Gastroesophageal sphincter (tissue), 4 donors: ENCODE data around the gene CARD14. TPM values are rescaled to one million over a fixed set of nuclear protein-coding genes. Genes with fewer than 3 reads are reported as not detected.

ENCODE experiments used
- ATAC-seq: fragments of 150-250 bp; one replicate; pipeline ENCODE4 v1.9.1; 2016; ENCODE audit warnings: mild to moderate bottlenecking, moderate library complexity
- H3K27ac ChIP-seq, 4 donors: fragments of 200-600 bp; sonication (generic) in 3 of 4; 1 replicate in 3 of 4; 2 replicates in 1 of 4; pipeline ENCODE4 v1.5.1; 2016 to 2019
- H3K27me3 ChIP-seq: fragments of 200-600 bp; sonication (generic); one replicate; pipeline ENCODE4 v1.5.1; 2019
- H3K36me3 ChIP-seq, 2 donors: fragments of 200-600 bp; sonication (generic); one replicate each; pipeline ENCODE4 v1.5.1; 2019; ENCODE audit warnings: control low read depth in 1 of 2
- H3K4me1 ChIP-seq, 3 donors: fragments of 200-600 bp; sonication (generic); 1 replicate in 2 of 3; 2 replicates in 1 of 3; pipeline ENCODE4 v1.5.1; 2016 to 2019; ENCODE audit warnings: control low read depth in 2 of 3
- H3K4me3 ChIP-seq, 2 donors: fragments of 200-600 bp; sonication (generic); one replicate each; pipeline ENCODE4 v1.5.1; 2019; ENCODE audit warnings: mild to moderate bottlenecking in 1 of 2, moderate library complexity in 1 of 2
- H3K9me3 ChIP-seq, 3 donors: fragments of 200-600 bp; sonication (generic); one replicate each; pipeline ENCODE4 v1.5.1; 2017 to 2019; ENCODE audit warnings: control low read depth in 2 of 3
- CTCF ChIP-seq, 4 experiments: fragments of 200-600 bp in 2 of 4; fragments of 450-650 bp in 2 of 4; sonication (generic) in 1 of 4; IDR thresholded peaks; one replicate each; pipeline ENCODE4 v1.5.1; 2017 to 2019; ENCODE audit warnings: antibody characterized with exemption in 4 of 4, mild to moderate bottlenecking in 2 of 4, moderate library complexity in 2 of 4
- EP300 ChIP-seq: sonication (generic); formaldehyde crosslinking; IDR thresholded peaks from one replicate; pipeline ENCODE4 v1.6.1; 2017; ENCODE audit warnings: antibody characterized with exemption, mild to moderate bottlenecking
- POLR2A ChIP-seq, 2 donors: fragments of 450-650 bp; IDR thresholded peaks; one replicate each; pipeline ENCODE4 v1.6.1; 2017; ENCODE audit warnings: antibody characterized with exemption in 2 of 2, mild to moderate bottlenecking in 2 of 2, moderate library complexity in 1 of 2
- POLR2AphosphoS5 ChIP-seq: sonication (generic); formaldehyde crosslinking; IDR thresholded peaks from one replicate; pipeline ENCODE4 v1.6.1; 2017; ENCODE audit warnings: antibody characterized with exemption
- WGBS, 2 donors: methylation state at CpG; one replicate each; pipeline ENCODE4 v1.1.5; 2018; ENCODE audit warnings: low coverage in 1 of 2; 5-methylcytosine and 5-hydroxymethylcytosine counted together
- total RNA-seq, 4 donors: library from RNA; depleted of rRNA; stranded (reverse); fragments of >200 nt; gene quantifications; one replicate each; pipeline ENCODE4 v1.1.0, GENCODE V29; 2016

Gene CARD14
- total RNA-seq, 4 donors from 2014 or later = 0.78 to 0.81 TPM; not detected in 2

GRCh38 chr17:80228477-80228876 lies 58.6 kb downstream of the CARD14 start:
- Histone ChIP-seq H3K27me3 (no peaks in the 10 kb centered on the region), H3K9me3 (peaks cover 0 to 15% (median 0%) of the 10 kb centered on the region in 3 donors), H3K27ac (no peak overlapping the region), H3K4me1 (peaks cover 0 to under 1% (median 0%) of the 10 kb centered on the region in 3 donors), H3K36me3 (peaks cover 0 to 93% of the 10 kb centered on the region in 2 donors), H3K4me3 (no peak overlapping the region)
- 80% methylated on average over 7 of the region's 14 CpGs; no CpG with 5 or more reads in 1 of the 2 donors for WGBS, 2 donors
- ATAC-seq = no peak
- TF ChIP-seq EP300 (no peak), POLR2AphosphoS5 (no peak), CTCF (IDR thresholded peaks at IDR 0.05) (no peak), POLR2A (IDR thresholded peaks at IDR 0.05) (no peak)

GRCh38 chr17:80229011-80229410 lies 59.2 kb downstream of the CARD14 start:
- H3K27ac ChIP-seq = no peak overlapping the region
- H3K36me3 ChIP-seq = peaks cover 0 to 94% of the 10 kb centered on the region in 2 donors
- 85% methylated on average over 4 of the region's 4 CpGs; no CpG with 5 or more reads in 1 of the 2 donors for WGBS, 2 donors
- ATAC-seq = no peak
- no peaks in the 10 kb centered on the region for H3K4me1 ChIP-seq
- peaks cover 0 to 20% (median 0%) of the 10 kb centered on the region in 3 donors for H3K9me3 ChIP-seq
- no peak overlapping the region for H3K4me3 ChIP-seq
- no peak for TF ChIP-seq EP300
- no peak for TF ChIP-seq POLR2AphosphoS5
- TF ChIP-seq POLR2A (IDR thresholded peaks at IDR 0.05) = no peak
- no peak for TF ChIP-seq CTCF (IDR thresholded peaks at IDR 0.05)
- no peaks in the 10 kb centered on the region for H3K27me3 ChIP-seq

GRCh38 chr17:80232438-80232837 lies 62.6 kb downstream of the CARD14 start:
- 100% methylated on average over 1 of the region's 1 CpG; no CpG with 5 or more reads in 1 of the 2 donors for WGBS, 2 donors
- ATAC-seq = no peak
- Histone ChIP-seq H3K36me3 (peaks cover 0 to 100% of the 10 kb centered on the region in 2 donors), H3K4me1 (no peaks in the 10 kb centered on the region), H3K4me3 (no peak overlapping the region), H3K27me3 (no peaks in the 10 kb centered on the region), H3K27ac (no peak overlapping the region), H3K9me3 (peaks cover 0 to 21% (median 0%) of the 10 kb centered on the region in 3 donors)
- TF ChIP-seq CTCF (IDR thresholded peaks at IDR 0.05) = no peak
- TF ChIP-seq POLR2A (IDR thresholded peaks at IDR 0.05) = no peak
- TF ChIP-seq EP300 = no peak
- TF ChIP-seq POLR2AphosphoS5 = no peak

GRCh38 chr17:80233202-80233601 lies 63.4 kb downstream of the CARD14 start:
- peaks cover 0 to 21% (median 0%) of the 10 kb centered on the region in 3 donors for H3K9me3 ChIP-seq
- ATAC-seq = no peak
- 98 to 100% methylated on average over 2 to 3 of the region's 3 CpGs for WGBS, 2 donors
- no peak overlapping the region for H3K27ac ChIP-seq
- H3K4me3 ChIP-seq = no peak overlapping the region
- no peak for TF ChIP-seq CTCF (IDR thresholded peaks at IDR 0.05)
- no peak for TF ChIP-seq POLR2AphosphoS5
- no peak for TF ChIP-seq EP300
- TF ChIP-seq POLR2A (IDR thresholded peaks at IDR 0.05) = no peak
- H3K27me3 ChIP-seq = no peaks in the 10 kb centered on the region
- H3K36me3 ChIP-seq = peaks cover 0 to 100% of the 10 kb centered on the region in 2 donors
- no peaks in the 10 kb centered on the region for H3K4me1 ChIP-seq

GRCh38 chr17:80236911-80237310 lies 67.1 kb downstream of the CARD14 start:
- Histone ChIP-seq H3K4me1 (no peaks in the 10 kb centered on the region), H3K9me3 (peaks cover 0 to 21% (median 0%) of the 10 kb centered on the region in 3 donors), H3K27me3 (no peaks in the 10 kb centered on the region), H3K36me3 (peaks cover 0 to 98% of the 10 kb centered on the region in 2 donors), H3K4me3 (no peak overlapping the region), H3K27ac (no peak overlapping the region)
- WGBS, 2 donors = 80% methylated on average over 2 of the region's 17 CpGs; no CpG with 5 or more reads in 1 of the 2 donors
- no peak for ATAC-seq
- no peak for TF ChIP-seq POLR2AphosphoS5
- no peak for TF ChIP-seq CTCF (IDR thresholded peaks at IDR 0.05)
- TF ChIP-seq POLR2A (IDR thresholded peaks at IDR 0.05) = no peak
- no peak for TF ChIP-seq EP300
